Muscle of leg (tissue), 16 donors: ENCODE results near the gene OR8U1. TPM values are rescaled to one million over a fixed set of nuclear protein-coding genes. Genes with fewer than 3 reads are reported as not detected.
"Not testable (repeated sequence)": the region's sequence is repeated elsewhere in the genome, so short reads cannot be mapped to it uniquely, and the experiment has no call there.

Experiments
- DNase-seq: peaks from one replicate; pipeline ENCODE4 v3.0.0; 2013
- H3K27ac ChIP-seq: one replicate; pipeline ENCODE4 v1.5.1; 2013; ENCODE audit warnings: mild to moderate bottlenecking, low read length, control low read depth
- H3K27me3 ChIP-seq: one replicate; pipeline ENCODE4 v1.6.1; 2013; ENCODE audit warnings: low read length; ENCODE audit not compliant: control insufficient read depth, insufficient read depth
- H3K36me3 ChIP-seq: one replicate; pipeline ENCODE4 v1.6.1; 2013; ENCODE audit warnings: low read length; ENCODE audit not compliant: control insufficient read depth, insufficient read depth
- H3K4me1 ChIP-seq: one replicate; pipeline ENCODE4 v1.6.1; 2013; ENCODE audit warnings: low read length; ENCODE audit not compliant: control insufficient read depth, insufficient read depth
- H3K4me3 ChIP-seq: one replicate; pipeline ENCODE4 v1.5.1; 2013; ENCODE audit warnings: low read length, control low read depth
- H3K9me3 ChIP-seq: replicated peaks from 2 replicates; pipeline ENCODE4 v1.6.1; 2013; ENCODE audit warnings: low read depth, low read length; ENCODE audit not compliant: control insufficient read depth
- WGBS: methylation state at CpG from one replicate; pipeline ENCODE4 v1.1.5; 2013; ENCODE audit warnings: missing lambda C conversion rate; ENCODE audit not compliant: insufficient coverage; 5-methylcytosine and 5-hydroxymethylcytosine counted together
- long read RNA-seq, 11 donors: transcript quantifications; one replicate each; lab custom pipeline, GENCODE V29; 2026
- polyA plus RNA-seq, 8 donors: library from polyadenylated mRNA; unstranded; fragments of 120-200 nt; gene quantifications; one replicate each; pipeline versions ENCODE4 v1.2.1 to v1.2.3, GENCODE V29; 2013; ENCODE audit warnings: inconsistent platforms in 1 of 8, low replicate concordance in 1 of 8; ENCODE audit not compliant: insufficient read length in 8 of 8, insufficient read depth in 1 of 8
- total RNA-seq: library from RNA; stranded (reverse); fragments of 120-200 nt; gene quantifications from one replicate; pipeline ENCODE4 v1.2.4, GENCODE V29; 2013

Gene OR8U1
- total RNA-seq, result not detected
- not detected for polyA plus RNA-seq
- long read RNA-seq, donor 1, result 0 reads
- long read RNA-seq, donor 2, result 0 reads
- long read RNA-seq, donor 3, result 0 reads
- long read RNA-seq, donor 4, result 0 reads
- long read RNA-seq, donor 5, result 0 reads
- long read RNA-seq, donor 6, result 0 reads
- long read RNA-seq, donor 7, result 0 reads
- long read RNA-seq, donor 8, result 0 reads
- long read RNA-seq, donor 9, result 0 reads
- long read RNA-seq, donor 10, result 0 reads
- long read RNA-seq, donor 11, result 0 reads

DNA sequence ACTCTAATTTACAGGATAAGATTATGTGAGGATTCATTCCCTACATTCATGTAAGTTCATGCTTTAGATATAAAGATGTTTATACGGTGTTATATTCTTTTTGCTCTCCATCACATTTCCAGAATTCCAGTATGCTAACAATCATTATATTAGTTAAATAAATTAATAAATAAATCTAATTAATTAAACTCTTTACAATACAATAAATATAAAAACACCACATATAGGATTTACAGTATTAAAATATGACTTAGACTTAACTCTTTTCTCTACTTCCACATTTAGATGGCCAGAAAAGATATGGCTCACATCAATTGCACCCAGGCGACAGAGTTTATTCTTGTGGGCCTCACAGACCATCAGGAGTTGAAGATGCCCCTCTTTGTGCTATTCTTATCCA lies at the start of gene OR8U1:
Gene OR8U1 (plus strand): TSS at position 301 of the 400 bp plus-strand sequence. CDS start 0 bp downstream, at position 301.
- peaks cover 3% of the 10 kb centered on the region for H3K9me3 ChIP-seq
- H3K27ac ChIP-seq, result no peak within 1 kb of the TSS
- H3K27me3 ChIP-seq, result no peaks in the 10 kb centered on the region
- H3K4me3 ChIP-seq, result no peak within 1 kb of the TSS
- DNase-seq, result no peak
- no peaks in the 10 kb centered on the region for H3K36me3 ChIP-seq
- 70% methylated on average over 1 of the region's 2 CpGs for WGBS
- no peaks in the 10 kb centered on the region for H3K4me1 ChIP-seq

DNA sequence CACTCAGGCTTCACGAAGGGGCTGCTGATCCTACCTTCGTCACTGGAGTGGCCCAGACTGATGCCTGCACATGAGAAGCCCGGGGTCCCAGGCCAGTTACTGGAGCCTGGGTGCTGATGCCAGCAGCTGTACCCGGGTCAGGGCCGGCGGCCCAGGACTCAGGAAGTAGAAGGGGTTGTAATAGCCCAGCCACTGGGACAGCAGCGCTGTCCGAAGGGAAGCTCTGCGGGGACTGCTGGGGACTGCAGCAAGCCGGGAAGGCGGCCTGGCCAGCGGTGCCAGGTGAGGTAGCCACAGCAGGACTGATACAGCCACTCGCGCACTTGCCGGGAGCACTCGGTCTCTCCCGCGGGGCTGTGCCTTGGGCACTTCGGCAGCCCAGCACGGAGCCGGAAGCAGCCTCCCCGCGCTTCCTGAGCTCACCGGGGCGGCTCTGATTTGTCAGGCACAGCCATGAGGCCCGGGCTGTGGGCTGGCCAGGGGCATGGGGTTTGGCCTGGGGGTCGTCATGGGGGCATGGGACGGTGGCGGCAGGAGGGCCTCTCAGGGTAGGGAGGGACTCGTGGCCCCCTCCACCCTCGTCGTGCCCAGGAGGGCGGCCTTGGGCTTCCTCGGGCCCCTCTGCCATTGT lies 43.4 kb upstream of the OR8U1 start:
- Histone ChIP-seq H3K4me1 (no peaks in the 10 kb centered on the region), H3K9me3 (peaks cover 7% of the 10 kb centered on the region), H3K4me3 (no peak overlapping the region), H3K36me3 (no peaks in the 10 kb centered on the region), H3K27me3 (no peaks in the 10 kb centered on the region), H3K27ac (no peak overlapping the region)
- DNase-seq, result no peak
- 89% methylated on average over 30 of the region's 34 CpGs for WGBS

DNA sequence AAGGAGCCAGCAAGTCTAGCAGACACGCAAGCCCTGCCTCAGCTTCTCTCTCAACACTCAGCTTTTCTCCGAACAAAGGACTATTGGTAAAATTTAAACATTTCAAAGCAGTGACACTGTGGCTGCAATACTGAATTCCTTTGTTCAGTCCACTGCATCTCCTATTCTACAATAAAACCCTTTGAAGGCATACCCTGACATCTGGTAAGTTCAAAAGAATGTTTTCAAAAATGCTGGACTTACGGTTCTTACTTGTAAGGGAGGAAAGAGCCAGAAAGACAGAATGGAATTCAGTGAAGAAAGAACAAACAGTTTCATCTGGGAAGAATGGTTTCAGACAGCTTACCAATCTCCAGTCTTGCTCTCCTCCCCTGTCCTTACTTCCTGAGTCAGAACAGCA lies 42.3 kb upstream of the OR8U1 start:
- WGBS, result 100% methylated on average over 2 of the region's 3 CpGs

DNA sequence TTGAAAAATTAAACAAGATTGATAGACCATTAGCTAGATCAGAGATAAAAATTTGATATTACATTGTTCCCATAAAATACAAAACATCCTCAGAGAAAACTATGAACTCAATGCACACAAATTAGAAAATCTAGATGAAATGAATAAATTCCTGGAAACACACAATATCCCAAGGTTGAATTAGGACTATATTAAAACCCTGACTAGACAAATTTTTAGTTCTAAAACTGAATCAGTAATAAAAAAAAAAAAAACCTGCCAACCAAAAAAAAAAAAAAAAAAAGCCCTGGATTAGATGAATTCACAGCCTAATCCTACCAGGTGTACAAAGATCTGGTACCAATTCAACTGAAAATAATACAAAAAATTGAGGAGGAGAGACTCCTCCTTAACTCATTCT lies 35.1 kb upstream of the OR8U1 start:
- Histone ChIP-seq H3K4me3 (no peak overlapping the region), H3K36me3 (no peaks in the 10 kb centered on the region), H3K27me3 (no peaks in the 10 kb centered on the region), H3K9me3 (peaks cover 8% of the 10 kb centered on the region), H3K27ac (no peak overlapping the region), H3K4me1 (no peaks in the 10 kb centered on the region)
- DNase-seq, result no peak

More for the DNA sequence above, 42.3 kb upstream of the OR8U1 start:
- H3K4me3 ChIP-seq, result no peak overlapping the region
- H3K27me3 ChIP-seq, result no peaks in the 10 kb centered on the region
- peaks cover 12% of the 10 kb centered on the region for H3K9me3 ChIP-seq
- no peak for DNase-seq
- H3K27ac ChIP-seq, result no peak overlapping the region
- H3K4me1 ChIP-seq, result no peaks in the 10 kb centered on the region
- no peaks in the 10 kb centered on the region for H3K36me3 ChIP-seq

DNA sequence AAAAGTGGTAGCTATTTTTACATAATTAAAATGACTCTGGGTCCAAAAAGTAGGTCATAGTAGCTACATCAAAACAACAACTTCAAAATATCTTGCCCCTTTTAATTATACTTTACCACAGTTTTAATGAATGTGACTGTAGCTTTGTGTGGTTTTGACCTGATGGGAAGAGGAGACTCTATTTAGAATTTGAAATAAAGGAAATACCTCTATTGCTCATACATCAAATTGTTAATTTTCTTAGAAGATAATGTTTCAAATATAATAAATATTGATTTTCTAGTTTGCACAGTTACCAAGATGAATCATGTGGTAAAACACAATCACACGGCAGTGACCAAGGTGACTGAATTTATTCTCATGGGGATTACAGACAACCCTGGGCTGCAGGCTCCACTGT lies 29.7 kb upstream of the OR8U1 start, which contains the start of gene OR8K1:
Gene OR8K1 (plus strand): TSS at position 301 of the 400 bp plus-strand sequence. CDS start 0 bp downstream, at position 301.
- no CpG with 5 or more reads among the region's 1 CpG for WGBS
- no peaks in the 10 kb centered on the region for H3K36me3 ChIP-seq
- no peak within 1 kb of the TSS for H3K27ac ChIP-seq
- no peaks in the 10 kb centered on the region for H3K4me1 ChIP-seq
- no peak within 1 kb of the TSS for H3K4me3 ChIP-seq
- no peaks in the 10 kb centered on the region for H3K9me3 ChIP-seq
- no peaks in the 10 kb centered on the region for H3K27me3 ChIP-seq
- no peak for DNase-seq

DNA sequence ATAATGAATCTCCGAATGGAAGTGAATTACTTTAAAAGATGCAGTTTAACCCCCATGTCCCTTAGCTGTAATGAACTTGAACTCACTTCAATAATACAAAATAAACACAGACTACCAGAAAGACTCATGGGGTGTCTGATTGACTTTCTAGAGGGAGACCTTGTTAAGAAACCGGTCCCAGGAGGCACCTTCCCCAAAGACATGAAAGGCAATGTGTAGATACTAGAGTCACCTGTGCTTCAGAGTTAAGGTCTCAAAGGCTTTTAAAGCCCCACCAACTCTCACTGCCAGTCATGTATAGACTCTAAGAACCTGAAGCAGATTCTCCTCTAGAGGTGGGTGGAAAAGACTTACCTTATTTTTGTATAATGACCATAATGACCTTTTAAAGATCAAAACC lies 21.4 kb upstream of the OR8U1 start, which contains the start of gene OR8J1:
Gene OR8J1 (plus strand): TSS at position 301 of the 400 bp plus-strand sequence. CDS start 5,956 bp downstream, outside the sequence.
- H3K36me3 ChIP-seq, result no peaks in the 10 kb centered on the region
- H3K27me3 ChIP-seq, result no peaks in the 10 kb centered on the region
- no peak for DNase-seq
- H3K4me3 ChIP-seq, result no peak within 1 kb of the TSS
- no peak within 1 kb of the TSS for H3K27ac ChIP-seq
- H3K4me1 ChIP-seq, result no peaks in the 10 kb centered on the region
- WGBS, result no CpG with 5 or more reads among the region's 2 CpGs
- H3K9me3 ChIP-seq, result no peaks in the 10 kb centered on the region

DNA sequence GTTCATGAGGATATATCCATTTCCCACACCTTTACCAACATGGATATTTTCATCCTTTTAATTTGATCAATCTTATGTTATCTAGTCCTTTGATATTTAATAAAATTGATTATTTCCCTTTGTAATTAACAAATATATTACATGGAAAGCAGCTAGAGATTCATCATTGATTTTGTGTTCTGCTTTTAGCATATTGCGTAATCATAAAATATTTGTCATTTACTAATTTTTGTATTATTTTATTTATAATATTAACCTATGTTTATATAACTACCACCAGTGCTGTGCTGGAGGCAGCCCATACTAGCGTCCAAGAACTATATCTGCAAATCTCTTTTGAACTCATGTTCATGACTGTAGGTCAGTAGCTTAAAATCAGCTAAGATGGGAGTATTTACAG lies 4.7 kb downstream of the OR8U1 start:
- Histone ChIP-seq H3K27me3 (no peaks in the 10 kb centered on the region), H3K9me3 (peaks cover 5% of the 10 kb centered on the region), H3K4me3 (no peak overlapping the region), H3K27ac (no peak overlapping the region), H3K4me1 (no peaks in the 10 kb centered on the region), H3K36me3 (no peaks in the 10 kb centered on the region)
- no peak for DNase-seq
- WGBS, result no CpG with 5 or more reads among the region's 2 CpGs

DNA sequence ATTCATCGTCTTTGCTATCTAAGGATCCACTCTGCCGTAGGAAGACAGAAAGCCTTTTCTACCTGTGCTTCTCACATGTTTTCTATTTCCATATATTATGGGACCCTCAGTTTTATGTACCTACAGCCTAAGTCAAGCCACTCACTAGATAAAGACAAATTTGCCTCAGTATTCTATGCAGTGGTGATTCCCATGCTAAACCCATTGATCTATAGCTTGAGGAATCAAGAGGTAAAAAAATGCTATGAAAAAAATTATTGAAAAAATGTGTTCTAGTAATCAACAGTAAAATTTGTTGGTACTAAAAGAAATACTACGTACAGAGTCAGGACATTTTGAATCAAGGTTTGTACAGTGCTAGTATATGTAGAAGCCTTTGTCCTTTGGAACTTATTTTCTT lies 19.0 kb downstream of the OR8U1 start:
- H3K4me1 ChIP-seq, result no peaks in the 10 kb centered on the region
- H3K27ac ChIP-seq, result no peak overlapping the region
- H3K36me3 ChIP-seq, result no peaks in the 10 kb centered on the region
- H3K4me3 ChIP-seq, result no peak overlapping the region
- DNase-seq, result no peak
- H3K27me3 ChIP-seq, result no peaks in the 10 kb centered on the region
- peaks cover 5% of the 10 kb centered on the region for H3K9me3 ChIP-seq
- WGBS, result 81% methylated on average over 2 of the region's 3 CpGs

DNA sequence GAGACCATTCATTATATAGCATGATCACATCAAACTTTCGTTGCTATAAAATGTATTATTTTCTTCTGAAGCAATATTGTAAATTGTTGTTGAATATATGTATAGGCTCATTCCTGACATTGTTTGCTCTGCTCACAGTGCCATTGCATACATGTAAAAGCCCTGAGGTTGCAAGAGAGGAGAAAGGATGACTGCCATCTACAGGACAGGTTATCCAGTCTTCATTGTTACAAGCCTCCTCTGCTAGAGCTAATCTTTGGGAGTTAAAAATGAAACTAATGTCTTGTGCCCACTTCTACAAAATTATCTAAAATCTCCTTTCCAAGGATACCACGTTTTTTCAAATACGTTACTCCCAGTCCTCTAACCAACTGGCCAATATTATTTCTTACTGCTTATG lies 20.6 kb downstream of the OR8U1 start:
- Histone ChIP-seq H3K4me1 (no peaks in the 10 kb centered on the region), H3K36me3 (no peaks in the 10 kb centered on the region)
- 61% methylated on average over 2 of the region's 3 CpGs for WGBS

DNA sequence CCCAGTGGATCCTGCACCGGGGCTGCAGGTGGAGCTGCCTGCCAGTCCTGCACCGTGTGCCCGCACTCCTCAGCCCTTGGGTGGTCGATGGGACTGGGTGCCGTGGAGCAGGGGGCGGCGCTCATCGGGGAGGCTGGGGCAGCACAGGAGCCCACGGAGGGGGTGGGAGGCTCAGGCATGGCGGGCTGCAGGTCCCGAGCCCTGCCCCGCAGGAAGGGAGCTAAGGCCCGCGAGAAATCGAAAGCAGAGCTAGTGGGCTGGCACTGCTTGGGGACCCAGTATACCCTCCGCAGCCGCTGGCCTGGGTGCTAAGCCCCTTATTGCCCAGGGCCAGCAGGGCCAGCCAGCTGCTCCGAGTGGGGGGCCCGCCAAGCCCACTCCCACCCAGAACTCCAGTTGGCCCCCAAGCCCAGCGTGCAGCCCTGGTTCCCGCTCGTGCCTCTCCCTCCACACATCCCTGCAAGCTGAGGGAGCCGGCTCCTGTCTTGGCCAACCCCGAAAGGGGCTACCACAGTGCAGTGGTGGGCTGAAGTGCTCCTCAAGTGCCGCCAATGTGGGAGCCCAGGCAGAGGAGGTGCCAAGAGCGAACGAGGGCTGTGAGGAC lies 26.5 kb downstream of the OR8U1 start:
- H3K36me3 ChIP-seq, DNase-seq, H3K27ac ChIP-seq, H3K4me1 ChIP-seq, H3K4me3 ChIP-seq, H3K27me3 ChIP-seq: not testable (repeated sequence)
- 95% methylated on average over 24 of the region's 27 CpGs for WGBS
- peaks cover 19% of the 10 kb centered on the region for H3K9me3 ChIP-seq

More for the DNA sequence above, 20.6 kb downstream of the OR8U1 start:
- H3K4me3 ChIP-seq, result no peak overlapping the region
- H3K27ac ChIP-seq, result no peak overlapping the region
- peaks cover 9% of the 10 kb centered on the region for H3K9me3 ChIP-seq
- H3K27me3 ChIP-seq, result no peaks in the 10 kb centered on the region
- no peak for DNase-seq
